Esophagus squamous epithelium (tissue), 5 donors: ENCODE measurements around the gene CSRNP3. TPM values are rescaled to one million over a fixed set of nuclear protein-coding genes. Genes with fewer than 3 reads are reported as not detected.

Experiments used
- DNase-seq: peaks from one replicate; lab custom pipeline; 2025; lab: John Stamatoyannopoulos, UW
- H3K27ac ChIP-seq, 4 donors: fragments of 200-600 bp; sonication (generic); one replicate each; pipeline ENCODE4 v1.5.1; 2016 to 2019; ENCODE audit warnings: mild to moderate bottlenecking in 1 of 4
- H3K27me3 ChIP-seq, 4 donors: fragments of 200-600 bp; sonication (generic); 1 replicate in 3 of 4; 2 replicates in 1 of 4; pipeline versions ENCODE4 v1.5.1 to v1.6.0; 2017 to 2021; ENCODE audit warnings: antibody characterized with exemption in 1 of 4
- H3K36me3 ChIP-seq, 3 donors: fragments of 200-600 bp; sonication (generic); one replicate each; pipeline ENCODE4 v1.5.1; 2016 to 2019
- H3K4me1 ChIP-seq, 3 donors: fragments of 200-600 bp; sonication (generic); one replicate each; pipeline ENCODE4 v1.5.1; 2017 to 2019
- H3K4me3 ChIP-seq, 4 donors: fragments of 200-600 bp; sonication (generic); 1 replicate in 3 of 4; 2 replicates in 1 of 4; pipeline ENCODE4 v1.5.1; 2016 to 2019; ENCODE audit warnings: mild to moderate bottlenecking in 2 of 4, moderate library complexity in 1 of 4
- H3K9me3 ChIP-seq, 3 donors: fragments of 200-600 bp; sonication (generic); one replicate each; pipeline ENCODE4 v1.5.1; 2016 to 2019
- POLR2A ChIP-seq, 4 donors: fragments of 450-650 bp; IDR thresholded peaks; one replicate each; pipeline ENCODE4 v1.6.1; 2017; ENCODE audit warnings: antibody characterized with exemption in 4 of 4, mild to moderate bottlenecking in 4 of 4, moderate library complexity in 3 of 4
- WGBS, 2 donors: methylation state at CpG; one replicate each; pipeline ENCODE4 v1.1.5; 2018; 5-methylcytosine and 5-hydroxymethylcytosine counted together
- intact Hi-C: fragments of 100-400 bp; cut with DNase I; formaldehyde crosslinking; loops from one replicate; pipeline ENCODE4 v1.15.0; 2022
- total RNA-seq, 4 donors: library from RNA; depleted of rRNA; stranded (reverse); fragments of >200 nt; gene quantifications; one replicate each; pipeline ENCODE4 v1.1.0, GENCODE V29; 2016
- TF ChIP-seq, protein P1 (sequence below), 6 experiments: fragments of 450-650 bp in 4 of 6; fragments of 200-600 bp in 2 of 6; sonication (generic) in 2 of 6; IDR thresholded peaks; one replicate each; pipeline ENCODE4 v1.5.1; 2016 to 2019; ENCODE audit warnings: antibody characterized with exemption in 6 of 6, mild to moderate bottlenecking in 4 of 6, moderate library complexity in 4 of 6
- donor health status: DM: yes; HTN: yes; CAD: no.

Gene CSRNP3
- total RNA-seq, 4 donors from 2014 or later = 0.57 to 1.5 (median 0.81) TPM

DNA sequence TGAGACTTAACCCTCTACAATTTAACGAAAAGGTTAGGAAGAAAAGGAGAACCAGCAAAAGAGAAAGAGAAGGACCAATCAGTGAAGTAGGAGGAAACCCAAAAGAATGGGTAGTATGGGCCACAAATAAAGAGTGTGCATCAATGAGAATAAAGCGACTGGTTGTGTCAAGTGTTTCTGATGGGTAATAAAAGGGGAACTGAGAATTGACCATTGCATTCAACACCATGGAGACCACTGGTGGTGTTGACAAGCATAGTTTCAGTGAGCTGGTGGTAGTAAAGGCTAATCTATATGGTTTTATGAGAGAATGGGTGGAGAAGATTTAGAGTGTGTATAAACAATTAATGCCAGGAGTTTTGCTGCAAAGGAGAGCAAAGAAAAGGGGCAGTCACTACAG, 75.4 kb downstream of the CSRNP3 start:
- no peaks in the 10 kb centered on the region for H3K9me3 ChIP-seq
- intact Hi-C loops = no loop called here
- 81 to 89% methylated on average over 2 of the region's 2 CpGs for WGBS, 2 donors

DNA sequence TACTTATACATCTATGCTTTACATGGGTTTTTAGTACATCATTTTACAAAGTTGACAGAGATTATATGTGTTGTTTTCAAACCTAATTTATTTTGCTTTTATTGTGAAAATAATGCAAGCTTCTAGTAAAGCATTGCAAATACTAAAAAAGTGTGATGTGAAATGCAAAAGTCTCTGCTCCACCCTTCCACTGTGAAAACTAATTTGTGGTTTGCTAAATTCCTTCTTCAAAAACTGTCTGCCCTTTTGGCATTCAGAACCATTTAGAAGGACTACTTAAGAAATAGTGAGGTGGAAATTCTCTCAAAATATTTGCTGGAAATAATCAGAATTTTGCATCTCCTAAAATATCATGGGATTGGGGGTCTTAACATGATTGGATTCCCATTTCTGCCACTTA, 78.4 kb downstream of the CSRNP3 start:
- DNase-seq = no peak
- TF ChIP-seq, protein P1, sequence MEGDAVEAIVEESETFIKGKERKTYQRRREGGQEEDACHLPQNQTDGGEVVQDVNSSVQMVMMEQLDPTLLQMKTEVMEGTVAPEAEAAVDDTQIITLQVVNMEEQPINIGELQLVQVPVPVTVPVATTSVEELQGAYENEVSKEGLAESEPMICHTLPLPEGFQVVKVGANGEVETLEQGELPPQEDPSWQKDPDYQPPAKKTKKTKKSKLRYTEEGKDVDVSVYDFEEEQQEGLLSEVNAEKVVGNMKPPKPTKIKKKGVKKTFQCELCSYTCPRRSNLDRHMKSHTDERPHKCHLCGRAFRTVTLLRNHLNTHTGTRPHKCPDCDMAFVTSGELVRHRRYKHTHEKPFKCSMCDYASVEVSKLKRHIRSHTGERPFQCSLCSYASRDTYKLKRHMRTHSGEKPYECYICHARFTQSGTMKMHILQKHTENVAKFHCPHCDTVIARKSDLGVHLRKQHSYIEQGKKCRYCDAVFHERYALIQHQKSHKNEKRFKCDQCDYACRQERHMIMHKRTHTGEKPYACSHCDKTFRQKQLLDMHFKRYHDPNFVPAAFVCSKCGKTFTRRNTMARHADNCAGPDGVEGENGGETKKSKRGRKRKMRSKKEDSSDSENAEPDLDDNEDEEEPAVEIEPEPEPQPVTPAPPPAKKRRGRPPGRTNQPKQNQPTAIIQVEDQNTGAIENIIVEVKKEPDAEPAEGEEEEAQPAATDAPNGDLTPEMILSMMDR (IDR thresholded peaks at IDR 0.05) = no peak
- TF ChIP-seq POLR2A (IDR thresholded peaks at IDR 0.05) = no peak
- no peaks in the 10 kb centered on the region for H3K27me3 ChIP-seq
- no peak overlapping the region for H3K4me3 ChIP-seq
- no peak overlapping the region for H3K27ac ChIP-seq
- H3K36me3 ChIP-seq = no peaks in the 10 kb centered on the region
- intact Hi-C loops = no loop called here
- H3K4me1 ChIP-seq = no peaks in the 10 kb centered on the region
- no peaks in the 10 kb centered on the region for H3K9me3 ChIP-seq

More for the DNA sequence above, 75.4 kb downstream of the CSRNP3 start:
- no peak for DNase-seq
- H3K36me3 ChIP-seq = no peaks in the 10 kb centered on the region
- H3K4me1 ChIP-seq = no peaks in the 10 kb centered on the region
- H3K27me3 ChIP-seq = no peaks in the 10 kb centered on the region
- no peak overlapping the region for H3K4me3 ChIP-seq
- TF ChIP-seq, protein P1 (IDR thresholded peaks at IDR 0.05) = no peak
- H3K27ac ChIP-seq = no peak overlapping the region

DNA sequence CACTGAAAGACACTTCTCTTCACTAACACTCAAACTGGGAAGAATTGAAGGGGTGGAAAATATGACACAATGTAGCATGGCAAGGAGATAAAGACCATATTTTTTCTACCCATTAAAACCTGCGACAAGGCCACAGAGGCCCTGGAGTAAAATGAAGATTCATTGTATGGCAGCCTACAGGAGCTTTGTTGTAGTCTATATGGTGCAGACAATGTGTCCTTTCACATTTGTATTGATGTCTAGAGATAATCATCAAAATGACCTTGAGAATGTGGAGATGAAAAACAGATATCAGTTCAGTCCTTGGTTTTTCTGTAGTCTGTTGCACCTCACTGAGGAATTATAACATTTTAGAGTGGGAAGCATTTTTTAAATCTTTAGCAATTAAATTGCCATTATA, 80.1 kb downstream of the CSRNP3 start:
- no peak overlapping the region for H3K27ac ChIP-seq
- no peak for TF ChIP-seq POLR2A (IDR thresholded peaks at IDR 0.05)
- TF ChIP-seq, protein P1 (IDR thresholded peaks at IDR 0.05) = no peak
- H3K4me1 ChIP-seq = no peaks in the 10 kb centered on the region
- no peak overlapping the region for H3K4me3 ChIP-seq
- intact Hi-C loops = no loop called here
- no peaks in the 10 kb centered on the region for H3K27me3 ChIP-seq
- 24 to 73% methylated on average over 1 of the region's 1 CpG for whole genome bisulfite sequencing, 2 donors
- no peak for DNase-seq
- H3K9me3 ChIP-seq = no peaks in the 10 kb centered on the region
- no peaks in the 10 kb centered on the region for H3K36me3 ChIP-seq

DNA sequence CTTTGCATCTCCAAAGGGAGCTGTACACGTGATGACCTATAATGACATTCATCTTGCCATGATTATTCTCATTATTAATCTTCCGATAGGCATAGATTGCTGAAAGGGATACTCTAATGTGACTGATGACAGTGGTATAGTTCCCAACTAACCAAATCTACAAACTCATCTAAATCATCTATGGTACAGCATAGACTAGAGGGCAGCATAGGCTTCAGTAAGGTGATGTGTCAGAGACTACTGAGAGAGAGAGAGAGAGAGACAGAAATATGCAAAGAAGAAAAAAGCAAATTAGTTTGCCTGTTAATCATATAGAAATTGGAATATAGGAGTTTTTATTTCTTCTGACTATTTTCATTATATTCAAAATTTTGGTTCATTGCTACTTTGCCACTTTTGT, 89.3 kb downstream of the CSRNP3 start:
- no peaks in the 10 kb centered on the region for H3K4me1 ChIP-seq
- H3K4me3 ChIP-seq = no peak overlapping the region
- intact Hi-C loops = no loop called here
- H3K27ac ChIP-seq = no peak overlapping the region
- DNase-seq = no peak
- TF ChIP-seq POLR2A (IDR thresholded peaks at IDR 0.05) = no peak
- TF ChIP-seq, protein P1 (IDR thresholded peaks at IDR 0.05) = no peak
- H3K9me3 ChIP-seq = no peaks in the 10 kb centered on the region
- no peaks in the 10 kb centered on the region for H3K36me3 ChIP-seq
- H3K27me3 ChIP-seq = no peaks in the 10 kb centered on the region
- WGBS, 2 donors = 84 to 85% methylated on average over 2 of the region's 2 CpGs

DNA sequence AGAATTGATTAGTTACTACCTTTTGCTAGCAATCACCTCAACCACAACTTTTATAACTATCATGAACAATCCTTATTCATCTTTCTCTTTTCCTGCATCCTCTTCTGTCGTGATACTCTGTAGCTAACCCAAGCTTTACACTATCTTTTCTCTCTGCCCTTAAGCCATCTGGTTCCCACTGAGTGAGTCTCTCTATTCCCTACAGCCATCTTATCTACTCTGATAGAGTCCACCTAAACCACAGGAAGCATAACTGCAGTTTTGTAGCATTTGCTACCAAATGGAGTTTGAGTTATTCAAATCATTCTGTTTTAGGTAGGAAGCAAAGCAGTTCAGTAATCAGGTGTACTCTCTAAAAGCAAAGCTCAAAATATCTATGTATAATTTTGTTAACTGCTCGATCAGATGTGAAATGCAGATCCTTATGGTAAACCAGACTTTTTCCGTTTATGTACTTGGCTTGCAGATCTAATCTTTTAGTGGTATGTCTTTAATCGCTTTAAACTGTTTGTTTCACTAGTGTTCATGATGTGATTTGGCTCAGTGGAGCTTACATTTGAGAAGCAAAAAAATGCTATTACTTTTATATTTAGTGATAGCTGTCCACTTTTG, 91.0 kb downstream of the CSRNP3 start:
- H3K9me3 ChIP-seq = no peaks in the 10 kb centered on the region
- no peak for TF ChIP-seq POLR2A (IDR thresholded peaks at IDR 0.05)
- TF ChIP-seq, protein P1 (IDR thresholded peaks at IDR 0.05) = no peak
- 80 to 83% methylated on average over 4 of the region's 4 CpGs for WGBS, 2 donors
- H3K36me3 ChIP-seq = no peaks in the 10 kb centered on the region
- H3K27ac ChIP-seq = no peak overlapping the region
- DNase-seq = no peak
- H3K4me1 ChIP-seq = no peaks in the 10 kb centered on the region
- no peaks in the 10 kb centered on the region for H3K27me3 ChIP-seq
- intact Hi-C loops = no loop called here
- H3K4me3 ChIP-seq = no peak overlapping the region
